NCI-H82 (cell line): ENCODE measurements around the gene GPAM.

Experiments
- DNase-seq: peaks from one replicate; lab custom pipeline; 2025; lab: John Stamatoyannopoulos, UW

Gene GPAM

GRCh38 chr10:112182784-112183328, 709 bp downstream of the GPAM start:
- DNase-seq = peak; percentile 47

- DNase-seq = no peak
Measured at GRCh38 chr10:112177247-112177646, 6.3 kb downstream of the GPAM start.

GRCh38 chr10:112176543-112176942, 7.0 kb downstream of the GPAM start:
- no peak for DNase-seq

- DNase-seq = no peak
Measured at GRCh38 chr10:112175409-112175808, 8.2 kb downstream of the GPAM start.

GRCh38 chr10:112173206-112173605, 10.4 kb downstream of the GPAM start:
- no peak for DNase-seq

GRCh38 chr10:112168733-112169132, 14.8 kb downstream of the GPAM start:
- no peak for DNase-seq

- no peak for DNase-seq
Measured at GRCh38 chr10:112166800-112167199, 16.8 kb downstream of the GPAM start.

- no peak for DNase-seq
Measured at GRCh38 chr10:112161757-112162518, 21.6 kb downstream of the GPAM start.

GRCh38 chr10:112160834-112161233, 22.7 kb downstream of the GPAM start:
- DNase-seq = no peak

GRCh38 chr10:112159469-112159868, 24.1 kb downstream of the GPAM start:
- no peak for DNase-seq

GRCh38 chr10:112151524-112152039, 32.0 kb downstream of the GPAM start:
- DNase-seq = no peak

- DNase-seq = no peak
Measured at GRCh38 chr10:112148331-112148730, 35.2 kb downstream of the GPAM start.

GRCh38 chr10:112146799-112147198, 36.8 kb downstream of the GPAM start:
- no peak for DNase-seq

GRCh38 chr10:112145263-112145662, 38.3 kb downstream of the GPAM start:
- no peak for DNase-seq

GRCh38 chr10:112143420-112143819, 40.1 kb downstream of the GPAM start:
- DNase-seq = no peak

- no peak for DNase-seq
Measured at GRCh38 chr10:112141292-112141691, 42.3 kb downstream of the GPAM start.

- peak; percentile 91 for DNase-seq
Measured at GRCh38 chr10:112140110-112140970, 43.2 kb downstream of the GPAM start.

- DNase-seq = no peak
Measured at GRCh38 chr10:112139176-112139575, 44.4 kb downstream of the GPAM start.

- peak; percentile 78 for DNase-seq
Measured at GRCh38 chr10:112137154-112137987, 46.2 kb downstream of the GPAM start.

- DNase-seq = no peak
Measured at GRCh38 chr10:112136486-112137153, 46.9 kb downstream of the GPAM start.

GRCh38 chr10:112135604-112136003, 48.0 kb downstream of the GPAM start:
- DNase-seq = no peak
